DND-41 (cell line): Measurements from ENCODE around the gene RBM10.

ENCODE experiments used
- ATAC-seq: fragments of 200-7000 bp; cut with Tn5 transposase; 3 replicates; pipeline ENCODE4 v1.9.1; 2021; ENCODE audit warnings: low read depth; ENCODE audit not compliant: insufficient read depth
- DNase-seq: peaks from one replicate; pipeline ENCODE4 v3.0.0-alpha.2; 2020
- H2AFZ ChIP-seq: 2 replicates; pipeline ENCODE4 v1.6.0; 2012; ENCODE audit warnings: low read depth, low read length
- H3K27ac ChIP-seq: 2 replicates; pipeline ENCODE4 v1.5.1; 2012; ENCODE audit warnings: low read length, inconsistent platforms
- H3K27me3 ChIP-seq: fragments of 200-600 bp; sonication (generic); 2 replicates; pipeline ENCODE4 v1.6.0; 2012; ENCODE audit warnings: low read length, mild to moderate bottlenecking, inconsistent platforms; ENCODE audit not compliant: insufficient read depth, poor library complexity
- H3K36me3 ChIP-seq: 2 replicates; pipeline ENCODE4 v1.5.1; 2012; ENCODE audit warnings: low read length, inconsistent platforms; ENCODE audit not compliant: insufficient read depth
- H3K4me1 ChIP-seq: 2 replicates; pipeline ENCODE4 v1.5.1; 2012; ENCODE audit warnings: mild to moderate bottlenecking, low read length; ENCODE audit not compliant: insufficient read depth
- H3K4me2 ChIP-seq: 2 replicates; pipeline ENCODE4 v1.6.0; 2012; ENCODE audit warnings: mild to moderate bottlenecking, moderate library complexity, low read length, inconsistent platforms; ENCODE audit not compliant: insufficient read depth
- H3K4me3 ChIP-seq, 2 experiments: fragments of 200-600 bp in 1 of 2; shearing (Covaris generic) in 1 of 2; 2 replicates each; pipeline ENCODE4 v1.5.1; 2012 to 2016; ENCODE audit warnings: inconsistent platforms in 2 of 2, low read length in 2 of 2, mild to moderate bottlenecking in 2 of 2, low read depth in 1 of 2, moderate library complexity in 1 of 2
- H3K79me2 ChIP-seq: 2 replicates; pipeline ENCODE4 v1.6.0; 2012; ENCODE audit warnings: low read length, inconsistent platforms; ENCODE audit not compliant: insufficient read depth
- H3K9ac ChIP-seq: 2 replicates; pipeline ENCODE4 v1.6.0; 2012; ENCODE audit warnings: low read depth, mild to moderate bottlenecking, inconsistent platforms, low read length, moderate library complexity
- H3K9me3 ChIP-seq: 2 replicates; pipeline ENCODE4 v1.5.1; 2012; ENCODE audit warnings: low read length, moderate library complexity, mild to moderate bottlenecking, inconsistent platforms; ENCODE audit not compliant: insufficient read depth, severe bottlenecking
- H4K20me1 ChIP-seq: 2 replicates; pipeline ENCODE4 v1.6.0; 2012; ENCODE audit warnings: low read length; ENCODE audit not compliant: insufficient read depth
- EZH2 ChIP-seq: IDR thresholded peaks from 3 replicates; pipeline ENCODE4 v1.6.1; 2012; ENCODE audit warnings: borderline replicate concordance, low read depth, mild to moderate bottlenecking, moderate library complexity, low read length, inconsistent platforms; ENCODE audit not compliant: severe bottlenecking
- TF ChIP-seq, protein P1 (sequence below): IDR thresholded peaks from 2 replicates; pipeline ENCODE4 v1.5.1; 2012; ENCODE audit warnings: borderline replicate concordance, low read length, moderate library complexity, mild to moderate bottlenecking; ENCODE audit not compliant: poor library complexity, severe bottlenecking; ENCODE audit errors: extremely low read depth

Gene RBM10

DNA sequence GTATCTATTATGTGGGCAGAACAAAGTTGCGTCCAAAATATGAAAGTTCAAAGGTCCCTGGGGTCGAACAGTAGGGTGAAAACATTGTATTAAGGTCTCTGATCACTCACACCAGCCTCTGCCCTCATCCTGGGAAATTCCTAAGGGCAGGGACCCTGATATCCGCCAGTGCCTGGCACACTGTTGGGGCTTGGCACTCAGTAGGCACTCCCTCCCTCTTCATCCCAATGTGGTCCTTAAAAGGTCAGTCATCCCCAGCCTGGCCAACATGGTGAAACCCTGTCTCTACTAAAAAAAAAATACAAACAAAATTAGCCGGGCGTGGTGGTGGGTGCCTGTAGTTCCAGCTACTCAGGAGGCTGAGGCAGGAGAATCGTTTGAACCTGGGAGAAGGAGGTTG lies 6.8 kb upstream of the RBM10 start:
- Histone ChIP-seq H3K36me3 (peaks cover 29% of the 10 kb centered on the region), H3K4me3 (no peak overlapping the region), H3K9me3 (no peaks in the 10 kb centered on the region), H3K79me2 (peaks cover 12% of the 10 kb centered on the region), H3K27me3 (no peaks in the 10 kb centered on the region), H3K27ac (no peak overlapping the region), H3K9ac (no peak overlapping the region), H3K4me2 (no peak overlapping the region), H4K20me1 (no peaks in the 10 kb centered on the region; the same call in 1 of the 2 replicates), H3K4me1 (peaks cover 11% of the 10 kb centered on the region), H2AFZ (no peak overlapping the region)
- no peak for ATAC-seq
- TF ChIP-seq, protein P1, sequence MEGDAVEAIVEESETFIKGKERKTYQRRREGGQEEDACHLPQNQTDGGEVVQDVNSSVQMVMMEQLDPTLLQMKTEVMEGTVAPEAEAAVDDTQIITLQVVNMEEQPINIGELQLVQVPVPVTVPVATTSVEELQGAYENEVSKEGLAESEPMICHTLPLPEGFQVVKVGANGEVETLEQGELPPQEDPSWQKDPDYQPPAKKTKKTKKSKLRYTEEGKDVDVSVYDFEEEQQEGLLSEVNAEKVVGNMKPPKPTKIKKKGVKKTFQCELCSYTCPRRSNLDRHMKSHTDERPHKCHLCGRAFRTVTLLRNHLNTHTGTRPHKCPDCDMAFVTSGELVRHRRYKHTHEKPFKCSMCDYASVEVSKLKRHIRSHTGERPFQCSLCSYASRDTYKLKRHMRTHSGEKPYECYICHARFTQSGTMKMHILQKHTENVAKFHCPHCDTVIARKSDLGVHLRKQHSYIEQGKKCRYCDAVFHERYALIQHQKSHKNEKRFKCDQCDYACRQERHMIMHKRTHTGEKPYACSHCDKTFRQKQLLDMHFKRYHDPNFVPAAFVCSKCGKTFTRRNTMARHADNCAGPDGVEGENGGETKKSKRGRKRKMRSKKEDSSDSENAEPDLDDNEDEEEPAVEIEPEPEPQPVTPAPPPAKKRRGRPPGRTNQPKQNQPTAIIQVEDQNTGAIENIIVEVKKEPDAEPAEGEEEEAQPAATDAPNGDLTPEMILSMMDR, result no peak
- no peak for TF ChIP-seq EZH2
- DNase-seq, result no peak

DNA sequence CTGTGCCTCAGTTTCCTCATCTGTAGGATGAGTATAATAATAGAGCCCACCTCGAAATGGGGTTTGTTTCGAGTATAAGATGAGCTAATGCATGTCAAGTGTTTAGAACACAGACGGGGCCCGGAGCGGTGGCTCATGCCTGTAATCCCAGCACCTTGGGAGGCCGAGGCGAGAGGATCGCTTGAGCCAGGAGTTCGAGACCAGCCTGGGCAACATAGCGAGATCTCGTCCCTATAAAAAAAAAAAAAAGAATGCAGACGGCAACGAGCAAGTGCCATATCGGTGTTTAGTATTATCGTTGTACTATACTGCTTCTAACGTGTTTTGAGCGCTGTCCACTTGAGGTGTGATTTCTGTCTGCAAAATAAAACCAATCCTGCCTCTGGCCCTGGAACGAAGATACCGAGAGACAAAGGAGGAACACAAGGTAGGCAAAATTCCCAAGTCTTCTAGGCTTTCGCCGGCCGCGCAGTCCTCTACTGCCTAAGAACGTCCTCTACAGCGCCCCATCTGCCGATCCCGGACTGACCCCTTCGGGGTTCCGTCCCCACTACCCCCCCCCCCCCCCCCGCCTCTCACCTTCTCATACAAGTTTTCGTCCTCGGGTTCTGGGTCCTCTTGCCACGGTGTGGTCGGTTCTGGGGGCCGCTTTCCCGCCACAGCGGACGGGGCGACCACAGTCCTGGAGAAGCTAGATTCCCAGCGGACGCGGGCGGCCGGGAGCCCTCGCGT lies 961 bp upstream of the RBM10 start:
- Histone ChIP-seq H4K20me1 (peaks cover 21% of the 10 kb centered on the region), H2AFZ (peak overlapping the region; percentile 69), H3K27ac (peak overlapping the region; percentile 96), H3K9ac (peak overlapping the region; percentile 90), H3K4me2 (peak overlapping the region; percentile 82), H3K9me3 (no peaks in the 10 kb centered on the region), H3K4me1 (peaks cover 39% of the 10 kb centered on the region), H3K27me3 (no peaks in the 10 kb centered on the region), H3K36me3 (peaks cover 47% of the 10 kb centered on the region), H3K79me2 (peaks cover 64% of the 10 kb centered on the region), H3K4me3 (peak overlapping the region; percentile 65 to 81)
- no peak for ATAC-seq
- TF ChIP-seq, protein P1, result no peak
- no peak for TF ChIP-seq EZH2
- DNase-seq, result no peak

DNA sequence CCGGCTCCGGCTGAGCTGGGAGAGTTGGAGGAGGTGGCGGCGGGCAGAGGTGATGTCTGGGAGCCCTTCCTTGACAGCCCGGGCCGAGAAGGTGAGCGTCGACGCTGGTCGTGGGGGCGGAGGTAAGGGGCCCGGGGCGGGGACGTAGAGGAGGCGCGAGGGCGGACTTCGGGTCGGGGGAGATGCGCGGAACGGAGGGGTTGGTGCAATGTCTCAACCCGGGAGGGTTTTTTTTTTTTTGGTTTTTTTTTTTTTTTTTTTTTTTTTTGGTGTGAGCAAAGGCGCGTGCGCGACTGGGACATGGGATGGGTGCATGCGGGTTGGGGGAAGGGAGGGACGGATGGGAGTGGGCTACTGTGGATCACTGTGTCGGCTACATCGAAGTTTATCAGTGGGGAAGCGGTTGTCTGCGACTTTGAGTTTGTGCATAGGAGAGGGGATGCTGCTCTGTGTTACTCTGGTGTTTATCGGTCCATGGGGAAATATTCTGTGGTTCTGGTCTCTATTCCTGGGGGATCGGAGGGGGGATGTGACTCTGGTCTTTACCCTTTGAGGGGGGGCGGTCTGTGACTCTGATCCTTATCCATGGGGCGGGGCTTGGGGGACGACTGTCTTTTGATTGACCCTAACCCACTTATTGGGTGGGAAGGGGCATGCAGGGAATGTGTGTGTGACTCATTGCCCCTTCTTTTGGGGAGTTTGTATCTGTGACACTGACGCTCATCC lies 537 bp downstream of the RBM10 start:
- H3K27ac ChIP-seq, result peak overlapping the region; percentile 96
- DNase-seq (peak; percentile 16), ATAC-seq (peak; percentile 35)
- peak overlapping the region; percentile 64 to 65 for H3K4me3 ChIP-seq
- peaks cover 23% of the 10 kb centered on the region for H4K20me1 ChIP-seq
- H3K9me3 ChIP-seq, result no peaks in the 10 kb centered on the region
- peaks cover 39% of the 10 kb centered on the region for H3K4me1 ChIP-seq
- H3K4me2 ChIP-seq, result peak overlapping the region; percentile 95
- peak overlapping the region; percentile 90 for H3K9ac ChIP-seq
- H3K27me3 ChIP-seq, result no peaks in the 10 kb centered on the region
- peaks cover 77% of the 10 kb centered on the region for H3K79me2 ChIP-seq
- peak overlapping the region; percentile 80 for H2AFZ ChIP-seq
- H3K36me3 ChIP-seq, result peaks cover 40% of the 10 kb centered on the region
- TF ChIP-seq, protein P1, result no peak
- TF ChIP-seq EZH2, result no peak
